Neural cell (in vitro differentiated cells): ENCODE measurements around the gene ZSWIM1. TPM values are rescaled to one million over a fixed set of nuclear protein-coding genes. Genes with fewer than 3 reads are reported as not detected.

Source experiments
- H2AFZ ChIP-seq: fragments of 200-600, 300-800 bp; sonication (generic), shearing (Covaris generic); 2 replicates; pipeline ENCODE4 v1.6.0; 2014; ENCODE audit warnings: low read depth, mild to moderate bottlenecking, antibody characterized with exemption, low read length, moderate library complexity
- H3F3A ChIP-seq: fragments of 200-600 bp; shearing (Covaris generic); 2 replicates; pipeline ENCODE4 v1.6.1; 2016; ENCODE audit warnings: mild to moderate bottlenecking, moderate library complexity, mixed read lengths, antibody characterized with exemption, low read length; ENCODE audit not compliant: insufficient read depth, poor library complexity, severe bottlenecking
- H3K27ac ChIP-seq: fragments of 200-600, 300-800 bp; sonication (generic), shearing (Covaris generic); 2 replicates; pipeline ENCODE4 v1.5.1; 2014; ENCODE audit warnings: mild to moderate bottlenecking, low read length, moderate library complexity
- H3K27me3 ChIP-seq: fragments of 300-800, 200-600 bp; sonication (generic), shearing (Covaris generic); 2 replicates; pipeline ENCODE4 v1.6.0; 2014; ENCODE audit warnings: mild to moderate bottlenecking, low read depth, low read length, moderate library complexity; ENCODE audit not compliant: insufficient read depth
- H3K36me3 ChIP-seq: fragments of 300-800, 200-600 bp; sonication (generic), shearing (Covaris generic); 2 replicates; pipeline ENCODE4 v1.5.1; 2014; ENCODE audit warnings: mild to moderate bottlenecking, antibody characterized with exemption, low read length, moderate library complexity; ENCODE audit not compliant: insufficient read depth
- H3K4me2 ChIP-seq: fragments of 300-800, 200-600 bp; sonication (generic), shearing (Covaris generic); 2 replicates; pipeline ENCODE4 v1.6.0; 2014; ENCODE audit warnings: mild to moderate bottlenecking, low read length
- H3K4me3 ChIP-seq: fragments of 300-800, 200-600 bp; sonication (generic), shearing (Covaris generic); 2 replicates; pipeline ENCODE4 v1.5.1; 2014; ENCODE audit warnings: mild to moderate bottlenecking, low read length, moderate library complexity
- H3K79me2 ChIP-seq: fragments of 200-600 bp; shearing (Covaris generic); replicated peaks from 2 replicates; pipeline ENCODE4 v1.6.0; 2014; ENCODE audit warnings: mild to moderate bottlenecking, low read length, moderate library complexity; ENCODE audit not compliant: insufficient read depth
- H3K9ac ChIP-seq: fragments of 300-800, 200-600 bp; sonication (generic), shearing (Covaris generic); 2 replicates; pipeline ENCODE4 v1.6.1; 2016; ENCODE audit warnings: mild to moderate bottlenecking, low read length, mixed read lengths
- H3K9me2 ChIP-seq: fragments of 200-600 bp; shearing (Covaris generic); 2 replicates; pipeline ENCODE4 v1.6.1; 2016; ENCODE audit warnings: mild to moderate bottlenecking, low read length, mixed read lengths; ENCODE audit not compliant: insufficient read depth
- H3K9me3 ChIP-seq: fragments of 200-600, 300-800 bp; sonication (generic), shearing (Covaris generic); 2 replicates; pipeline ENCODE4 v1.6.1; 2016; ENCODE audit warnings: mild to moderate bottlenecking, mixed run types, low read length, moderate library complexity, mixed read lengths
- H4K20me1 ChIP-seq: fragments of 200-600 bp; shearing (Covaris generic); 2 replicates; pipeline ENCODE4 v1.6.1; 2016; ENCODE audit warnings: mild to moderate bottlenecking, mixed run types; ENCODE audit not compliant: insufficient read depth
- CTCF ChIP-seq: fragments of 450-650 bp; IDR thresholded peaks from 2 replicates; pipeline ENCODE4 v1.5.1; 2014; ENCODE audit warnings: antibody characterized with exemption, mild to moderate bottlenecking, moderate library complexity; ENCODE audit not compliant: poor library complexity, severe bottlenecking
- EP300 ChIP-seq: fragments of 450-650 bp; conservative IDR thresholded peaks from 2 replicates; pipeline ENCODE4 v1.6.1; 2014; ENCODE audit warnings: antibody characterized with exemption, mild to moderate bottlenecking, moderate library complexity; ENCODE audit not compliant: poor library complexity, severe bottlenecking
- EZH2 ChIP-seq: fragments of 200-600, 300-800 bp; shearing (Covaris generic), sonication (generic); IDR thresholded peaks from 2 replicates; pipeline ENCODE4 v1.6.1; 2014; ENCODE audit warnings: antibody characterized with exemption, low read length, borderline replicate concordance, mild to moderate bottlenecking; ENCODE audit not compliant: insufficient read depth, poor library complexity, severe bottlenecking
- MXI1 ChIP-seq: fragments of 450-650 bp; conservative IDR thresholded peaks from 2 replicates; pipeline ENCODE4 v1.6.1; 2014; ENCODE audit warnings: antibody characterized with exemption, mild to moderate bottlenecking; ENCODE audit not compliant: poor library complexity, severe bottlenecking
- POLR2AphosphoS5 ChIP-seq: IDR thresholded peaks from 2 replicates; pipeline ENCODE4 v1.6.1; 2012
- RAD21 ChIP-seq: fragments of 450-650 bp; conservative IDR thresholded peaks from 2 replicates; pipeline ENCODE4 v1.6.1; 2014; ENCODE audit warnings: antibody characterized with exemption, mild to moderate bottlenecking, moderate library complexity
- REST ChIP-seq: IDR thresholded peaks from 2 replicates; pipeline ENCODE4 v1.6.1; 2012; ENCODE audit warnings: borderline replicate concordance
- SMC3 ChIP-seq: fragments of 450-650 bp; conservative IDR thresholded peaks from 2 replicates; pipeline ENCODE4 v1.6.1; 2014; ENCODE audit warnings: antibody characterized with exemption, mild to moderate bottlenecking, moderate library complexity; ENCODE audit not compliant: poor library complexity
- TAF1 ChIP-seq: IDR thresholded peaks from 2 replicates; pipeline ENCODE4 v1.6.1; 2012; ENCODE audit warnings: low read depth
- polyA plus RNA-seq: library from polyadenylated mRNA; depleted of rRNA; stranded (reverse); fragments of >200 nt; gene quantifications from 2 replicates; pipeline ENCODE4 v1.2.3, GENCODE V29; 2014

Gene ZSWIM1
- polyA plus RNA-seq, 1 donor from 2014 or later, result 3.3 TPM

GRCh38 chr20:45845452-45845851 is 35.6 kb upstream of the ZSWIM1 start:
- H3K36me3 ChIP-seq, result no peaks in the 10 kb centered on the region
- H3K27me3 ChIP-seq, result no peaks in the 10 kb centered on the region
- H3K4me2 ChIP-seq, result no peak overlapping the region
- H3K9ac ChIP-seq, result no peak overlapping the region
- no peaks in the 10 kb centered on the region for H4K20me1 ChIP-seq
- TF ChIP-seq SMC3 (no peak), CTCF (no peak), EP300 (no peak), REST (no peak), MXI1 (no peak), POLR2AphosphoS5 (no peak), TAF1 (no peak), EZH2 (no peak), RAD21 (no peak)
- H3K27ac ChIP-seq, result no peak overlapping the region
- no peaks in the 10 kb centered on the region for H3K9me3 ChIP-seq
- H3K9me2 ChIP-seq, result no peaks in the 10 kb centered on the region
- no peaks in the 10 kb centered on the region for H3F3A ChIP-seq
- no peaks in the 10 kb centered on the region for H3K79me2 ChIP-seq
- H2AFZ ChIP-seq, result no peak overlapping the region
- no peak overlapping the region for H3K4me3 ChIP-seq

- Histone ChIP-seq H3K79me2 (no peaks in the 10 kb centered on the region), H2AFZ (no peak overlapping the region), H4K20me1 (no peaks in the 10 kb centered on the region), H3K9ac (no peak overlapping the region), H3K27me3 (no peaks in the 10 kb centered on the region), H3K4me3 (no peak overlapping the region), H3K9me3 (no peaks in the 10 kb centered on the region), H3K27ac (no peak overlapping the region), H3F3A (no peaks in the 10 kb centered on the region), H3K4me2 (no peak overlapping the region), H3K9me2 (no peaks in the 10 kb centered on the region), H3K36me3 (no peaks in the 10 kb centered on the region)
- no peak for TF ChIP-seq EP300
- TF ChIP-seq POLR2AphosphoS5, result no peak
- no peak for TF ChIP-seq REST
- TF ChIP-seq MXI1, result no peak
- TF ChIP-seq EZH2, result no peak
- TF ChIP-seq CTCF, result no peak
- TF ChIP-seq TAF1, result no peak
- TF ChIP-seq SMC3, result no peak
- no peak for TF ChIP-seq RAD21
Observed at GRCh38 chr20:45848421-45848820, 32.6 kb upstream of the ZSWIM1 start.
